GM18499 (cell line): ENCODE measurements around the gene AZI2.

Source experiments
- ATAC-seq: cut with Tn5 transposase; IDR thresholded peaks from one replicate; pipeline ENCODE4 v1.9.1; 2021; ENCODE audit warnings: moderate number of reproducible peaks; ENCODE audit not compliant: insufficient read depth, unreplicated experiment

AZI2 gene

GRCh38 chr3:28308196-28308595 lies 40.4 kb downstream of the AZI2 start:
- ATAC-seq = no peak

- ATAC-seq = no peak
These were observed 46.9 kb downstream of the AZI2 start for GRCh38 chr3:28301688-28302087.

GRCh38 chr3:28300345-28300962 lies 48.2 kb downstream of the AZI2 start:
- no peak for ATAC-seq

DNA sequence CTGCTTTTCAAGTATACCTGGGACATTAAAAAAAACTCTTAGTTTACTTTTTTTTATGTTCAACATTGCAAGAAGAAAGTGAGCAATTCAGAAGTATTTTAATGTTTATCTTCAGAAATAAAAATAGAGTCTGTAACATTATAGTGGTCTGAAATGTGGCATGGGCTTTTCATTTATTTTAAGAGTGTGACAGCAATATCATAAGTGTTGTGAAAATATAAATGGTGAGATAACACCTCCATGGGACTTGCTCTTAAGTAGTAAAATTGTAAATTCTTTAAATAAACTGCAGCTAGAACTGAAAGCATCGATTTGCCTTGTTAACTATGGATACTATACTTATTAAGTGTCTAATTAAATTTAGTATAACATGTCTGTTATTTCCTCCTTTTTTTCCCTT lies 48.9 kb downstream of the AZI2 start:
- no peak for ATAC-seq

DNA sequence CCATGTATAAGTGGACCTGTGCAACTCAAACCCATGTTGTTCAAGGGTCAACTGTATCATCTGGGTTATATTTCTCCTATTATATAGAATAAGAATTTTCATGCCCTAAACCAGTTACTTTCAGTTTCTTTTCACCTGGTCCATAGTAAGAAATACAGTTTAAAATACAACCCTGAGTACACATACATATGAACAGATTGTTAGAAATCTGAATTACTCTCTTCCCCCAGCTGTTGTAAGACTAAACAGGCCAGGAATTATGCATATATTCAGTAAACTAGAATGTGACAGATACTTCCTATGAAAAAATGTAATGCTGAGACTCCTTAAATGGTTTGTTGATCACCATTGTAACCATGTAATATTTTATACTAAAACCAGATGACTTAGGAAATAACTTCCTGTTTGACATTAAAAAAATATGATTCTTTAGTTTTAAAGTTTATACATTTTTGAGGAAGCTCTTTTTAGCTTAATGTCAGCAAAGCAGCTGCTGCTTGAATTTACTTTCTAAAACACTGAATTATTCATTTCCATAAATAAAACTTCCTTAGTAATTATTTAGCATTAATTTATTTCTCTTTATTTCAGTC lies 52.6 kb downstream of the AZI2 start:
- ATAC-seq = no peak

DNA sequence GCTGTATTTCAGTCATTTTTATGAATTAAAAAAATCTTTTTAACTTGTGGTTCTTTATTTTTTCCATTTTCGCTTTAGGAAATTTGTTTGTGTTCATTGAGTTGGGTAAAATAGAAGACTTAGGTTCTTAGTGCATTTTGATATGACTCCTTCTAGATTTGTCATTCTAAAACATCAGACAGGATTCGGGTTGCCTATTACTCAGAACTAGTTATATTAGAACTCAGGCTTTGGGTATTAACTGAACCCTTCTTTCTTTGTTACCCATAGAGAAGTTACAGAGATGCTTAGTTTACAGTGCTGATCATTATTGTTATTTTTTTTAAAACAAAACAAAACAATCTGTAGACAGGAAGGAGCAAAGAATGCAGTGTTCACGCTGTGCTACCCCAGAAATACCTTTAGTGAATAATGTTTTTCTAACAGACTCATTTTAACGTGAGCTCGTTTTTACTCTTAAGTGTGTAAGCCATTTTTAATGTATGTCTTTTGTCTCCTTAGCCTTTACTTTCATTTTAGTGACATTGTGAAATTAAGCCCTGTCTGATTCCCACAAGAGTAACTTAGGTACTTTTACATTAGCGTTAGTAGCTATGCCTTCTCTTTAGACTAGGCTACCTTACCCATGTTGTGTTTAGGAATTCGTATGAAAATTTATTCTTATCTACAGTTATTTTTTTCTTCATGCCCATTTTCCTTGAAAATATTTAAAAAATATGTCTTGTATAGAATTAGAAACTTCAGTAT lies 53.8 kb downstream of the AZI2 start:
- ATAC-seq = no peak

- no peak for ATAC-seq
These were observed 56.0 kb downstream of the AZI2 start for GRCh38 chr3:28292622-28293021.

DNA sequence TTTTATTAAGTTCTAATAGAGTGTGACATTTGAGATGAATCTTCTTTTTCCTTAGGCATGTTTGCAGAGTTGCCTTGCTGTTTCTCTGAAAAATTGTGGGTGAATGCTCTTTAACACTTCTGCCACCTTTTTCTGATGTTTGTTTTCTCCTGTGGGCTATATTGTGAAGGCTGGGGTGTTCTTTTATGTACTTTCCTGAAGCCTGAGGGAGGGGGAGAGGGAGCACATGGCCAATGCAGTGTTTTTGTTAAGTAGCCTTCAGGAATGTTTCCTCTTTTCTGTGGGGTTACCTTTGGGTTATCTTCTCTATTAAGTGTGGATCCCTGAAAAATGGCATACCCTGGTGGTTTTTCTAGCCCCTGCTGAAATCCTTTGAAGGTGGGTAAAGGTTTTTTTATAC lies 57.0 kb downstream of the AZI2 start:
- no peak for ATAC-seq

- no peak for ATAC-seq
These were observed 57.7 kb downstream of the AZI2 start for GRCh38 chr3:28290863-28291300.

DNA sequence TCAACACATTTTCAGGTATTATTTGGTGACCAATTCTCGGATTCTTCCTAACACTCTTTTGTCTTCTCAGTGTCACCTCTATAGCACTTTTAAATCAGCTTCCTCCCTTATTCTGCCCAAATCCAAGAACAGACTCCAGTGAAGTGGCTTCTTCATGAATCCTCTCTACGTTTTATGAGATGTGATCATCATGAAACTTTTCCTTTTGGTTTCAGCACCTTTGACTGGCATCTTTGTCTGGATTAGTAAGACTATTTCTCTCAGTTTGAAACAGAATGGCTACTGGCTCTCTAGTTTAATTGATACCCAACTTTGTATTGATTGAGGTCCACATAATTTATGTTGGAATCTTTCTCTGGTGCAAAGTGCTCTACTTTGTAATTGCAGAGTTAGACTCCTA lies 61.6 kb downstream of the AZI2 start:
- ATAC-seq = no peak

DNA sequence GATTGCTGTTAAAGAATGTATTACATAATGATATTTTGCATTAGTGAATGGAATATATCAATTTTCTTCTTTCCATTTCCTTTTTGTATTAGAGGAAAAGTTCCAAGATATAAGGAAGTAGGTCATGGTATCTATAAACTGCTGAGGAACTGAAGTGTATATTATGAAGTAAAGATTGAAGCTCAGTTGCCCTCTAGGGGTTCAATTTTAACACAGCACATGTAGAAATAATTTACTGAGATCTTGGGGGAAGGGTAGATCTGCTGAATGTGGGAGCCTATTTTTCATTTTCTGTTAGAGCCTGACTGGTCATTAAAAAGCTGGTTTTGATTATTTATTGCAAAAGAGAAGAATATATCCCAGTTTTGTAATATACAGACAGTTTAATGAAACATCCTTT lies 62.0 kb downstream of the AZI2 start:
- ATAC-seq = peak; percentile 85

GRCh38 chr3:28280781-28281180 lies 67.8 kb downstream of the AZI2 start:
- ATAC-seq = no peak

DNA sequence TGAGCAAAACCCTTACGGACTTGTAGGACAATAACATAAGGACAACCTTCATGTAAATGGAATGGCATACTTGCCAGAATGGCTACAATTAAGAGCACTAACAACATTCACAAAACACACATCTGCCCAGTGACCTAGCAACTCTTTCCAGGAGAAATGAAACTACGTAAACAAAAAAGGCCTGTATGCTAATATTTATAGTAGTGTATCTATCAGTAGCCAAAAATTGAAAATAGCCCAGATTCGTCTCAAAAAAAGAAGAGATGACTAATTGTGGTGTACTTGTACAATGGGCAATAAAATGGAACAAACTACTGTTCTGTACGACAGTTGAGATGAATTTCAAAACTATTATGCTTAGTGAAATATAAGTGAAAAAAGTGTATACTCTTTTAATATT lies 68.9 kb downstream of the AZI2 start:
- ATAC-seq = no peak

- ATAC-seq = no peak
These were observed 69.7 kb downstream of the AZI2 start for GRCh38 chr3:28278918-28279317.

DNA sequence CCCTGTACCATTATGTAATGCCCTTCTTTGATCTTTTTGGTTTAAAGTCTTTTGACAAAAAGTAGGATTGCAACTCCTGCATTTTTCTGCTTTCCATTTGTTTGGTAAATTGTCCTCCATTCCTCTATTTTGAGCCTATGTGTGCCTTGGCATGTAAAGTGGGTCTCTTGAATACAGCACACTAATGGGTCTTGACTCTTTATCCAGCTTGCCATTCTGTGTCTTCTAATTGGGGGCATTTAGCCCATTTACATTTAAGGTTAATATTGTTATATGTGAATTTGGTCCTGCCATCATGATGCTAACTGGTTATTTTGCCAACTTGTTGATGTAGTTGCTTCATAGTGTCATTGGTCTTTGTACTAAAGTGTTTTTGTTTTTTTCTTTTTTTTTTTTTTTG lies 74.8 kb downstream of the AZI2 start:
- ATAC-seq = no peak
